ENCODE results near the gene MACROD2. TPM values are rescaled to one million over a fixed set of nuclear protein-coding genes. Genes with fewer than 3 reads are reported as not detected.

MACROD2 gene
- total RNA-seq, 1 donor = 0.81 TPM

DNA sequence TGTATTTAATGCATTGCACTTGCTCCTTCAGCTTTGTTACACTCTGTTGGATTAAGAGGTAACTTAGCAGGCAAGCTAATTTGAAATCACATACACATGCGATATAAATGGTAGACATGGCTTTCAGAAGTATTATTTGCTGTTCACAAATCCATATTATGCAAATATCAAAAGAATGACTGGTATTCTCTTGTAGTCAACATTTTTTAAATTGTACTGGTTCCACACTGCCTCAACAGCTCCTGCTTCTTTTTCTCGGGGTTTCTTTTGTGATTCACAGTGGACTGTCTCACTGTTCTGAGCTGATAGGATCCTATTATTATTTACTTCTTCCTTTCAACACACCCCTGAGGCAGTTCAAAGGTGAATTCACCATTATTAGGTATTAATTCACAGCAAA lies 1650.5 kb downstream of the MACROD2 start:
- no peak for DNase-seq (ENCODE audit: low read depth in 2 of 3, low spot score in 2 of 3)

DNA sequence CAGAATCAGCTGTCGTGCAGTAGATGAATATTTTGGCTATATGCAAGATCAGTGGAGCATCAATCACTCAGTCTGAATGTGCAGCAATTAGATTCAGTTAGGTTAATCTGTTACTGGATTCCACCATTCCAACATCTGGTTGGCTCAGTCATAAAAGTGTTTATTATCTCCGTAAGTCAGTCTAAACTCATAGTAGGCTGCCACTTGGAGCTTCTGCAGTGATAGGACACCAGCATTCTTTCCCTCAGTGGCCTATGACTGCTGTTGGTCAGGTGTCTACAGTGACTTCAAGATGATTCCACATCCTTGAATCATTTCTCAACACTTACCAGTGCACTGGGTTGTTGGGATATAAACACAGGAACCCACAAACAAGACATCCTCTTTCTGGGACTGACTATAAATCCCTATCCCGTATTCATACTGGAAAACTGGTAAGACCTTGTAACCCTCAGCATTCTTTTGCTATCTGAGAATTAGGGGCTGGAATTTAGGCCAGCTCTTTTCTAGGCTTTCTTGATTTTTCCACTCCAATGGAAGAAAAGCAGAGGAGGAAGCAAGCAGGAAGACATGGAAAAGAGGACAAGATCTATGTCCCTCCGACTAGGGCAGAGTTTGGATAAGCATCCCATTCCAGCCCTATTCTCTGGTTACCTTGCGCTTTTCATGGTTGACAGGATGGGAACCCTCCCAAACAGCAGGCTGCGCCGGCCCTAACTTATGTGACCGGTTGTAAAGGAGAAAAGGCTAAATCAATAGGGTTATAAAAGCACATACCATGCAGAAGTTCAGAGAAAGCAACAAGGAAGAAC lies 1658.3 kb downstream of the MACROD2 start:
- DNase-seq (ENCODE audit: low read depth in 2 of 3, low spot score in 2 of 3) = no peak

DNA sequence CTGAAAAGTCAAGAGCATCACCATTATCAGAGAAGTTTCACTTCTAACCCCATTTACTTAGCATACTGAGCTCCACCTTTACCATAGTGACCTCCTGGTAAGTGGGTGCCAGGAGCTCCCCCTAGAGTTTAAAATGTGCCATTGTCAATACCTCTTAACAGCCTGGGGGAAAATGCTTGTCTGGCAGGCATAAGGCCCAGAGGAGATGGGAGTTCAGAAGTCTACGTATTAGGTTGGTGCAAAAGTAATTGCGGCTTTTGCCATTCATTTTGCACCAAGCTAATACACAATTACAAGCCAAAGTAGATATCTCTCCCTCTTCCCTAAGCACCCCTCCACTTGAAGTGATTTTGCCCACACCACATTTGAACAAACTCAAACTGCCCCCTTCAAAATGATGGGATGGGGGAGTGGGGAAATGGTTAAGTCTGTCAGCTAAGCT lies 1658.9 kb downstream of the MACROD2 start:
- DNase-seq (ENCODE audit: low read depth in 2 of 3, low spot score in 2 of 3) = peak in 2 of 3 donors; percentile 41 to 65

DNA sequence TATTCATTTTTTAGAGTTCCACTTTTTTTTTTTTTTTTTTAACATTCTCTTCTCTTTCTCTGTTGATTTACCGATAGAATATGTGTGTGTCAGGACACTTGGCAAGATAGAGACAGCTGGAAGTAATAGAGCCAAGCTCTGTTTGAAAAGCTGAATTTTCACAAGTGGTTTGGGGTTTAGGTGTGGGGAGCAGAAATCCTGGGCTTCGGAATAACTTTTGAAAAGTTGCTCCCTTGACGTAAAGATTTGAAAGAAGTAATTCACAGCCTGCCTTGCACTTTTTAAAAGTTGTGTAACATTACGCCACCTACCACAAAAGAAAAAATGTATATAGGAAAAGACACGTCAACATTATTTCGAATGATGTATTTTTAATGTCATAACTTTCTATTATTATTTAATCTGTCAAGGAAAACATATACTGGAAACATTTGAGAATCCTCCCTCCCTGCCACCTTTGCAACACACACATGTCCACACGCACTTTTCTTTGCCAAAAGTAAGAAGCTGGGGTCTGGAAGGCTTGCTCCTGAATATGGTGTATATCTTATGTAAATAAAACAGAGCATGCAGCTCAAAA lies 1660.1 kb downstream of the MACROD2 start:
- DNase-seq (ENCODE audit: low read depth in 2 of 3, low spot score in 2 of 3) = no peak

DNA sequence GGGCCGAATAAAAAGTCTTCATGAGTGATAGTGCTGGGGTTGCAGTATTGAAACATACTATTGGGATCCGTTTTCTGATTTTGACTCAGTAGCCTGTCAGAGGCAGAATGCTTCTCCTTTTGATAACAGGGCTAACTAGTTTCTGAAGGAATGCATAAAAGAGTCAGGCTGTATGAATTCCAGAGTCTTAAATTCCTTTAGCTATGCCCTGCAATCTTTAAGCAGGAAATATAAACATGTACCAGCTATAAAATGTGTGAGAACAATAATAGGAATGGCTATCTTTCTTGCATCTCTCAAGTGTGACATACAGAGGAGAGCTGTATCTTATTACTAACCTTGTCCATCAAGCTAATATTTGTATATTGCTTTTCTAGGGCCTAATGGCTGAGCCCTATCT lies 1660.8 kb downstream of the MACROD2 start:
- no peak for DNase-seq (ENCODE audit: low read depth in 2 of 3, low spot score in 2 of 3)

DNA sequence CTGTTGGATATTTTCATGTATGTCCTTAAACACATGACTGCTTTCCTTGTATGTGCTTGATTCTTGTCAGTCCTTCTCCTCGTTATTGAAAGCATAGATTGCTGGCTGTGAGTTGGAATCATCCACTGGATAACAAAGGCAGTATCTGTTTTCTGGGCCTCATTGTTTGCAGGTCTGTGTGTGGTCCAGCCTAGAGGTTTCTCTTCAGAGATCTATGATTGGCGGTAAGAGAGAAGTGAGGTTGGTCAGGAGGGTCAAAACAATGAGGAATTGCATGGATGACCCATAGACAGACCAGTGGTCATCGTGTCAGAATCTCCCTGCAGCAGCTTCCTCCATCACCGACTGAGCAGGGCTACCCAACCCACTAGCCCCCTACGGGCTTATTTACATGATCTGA lies 1663.0 kb downstream of the MACROD2 start:
- no peak for DNase-seq (ENCODE audit: low read depth in 2 of 3, low spot score in 2 of 3)

DNA sequence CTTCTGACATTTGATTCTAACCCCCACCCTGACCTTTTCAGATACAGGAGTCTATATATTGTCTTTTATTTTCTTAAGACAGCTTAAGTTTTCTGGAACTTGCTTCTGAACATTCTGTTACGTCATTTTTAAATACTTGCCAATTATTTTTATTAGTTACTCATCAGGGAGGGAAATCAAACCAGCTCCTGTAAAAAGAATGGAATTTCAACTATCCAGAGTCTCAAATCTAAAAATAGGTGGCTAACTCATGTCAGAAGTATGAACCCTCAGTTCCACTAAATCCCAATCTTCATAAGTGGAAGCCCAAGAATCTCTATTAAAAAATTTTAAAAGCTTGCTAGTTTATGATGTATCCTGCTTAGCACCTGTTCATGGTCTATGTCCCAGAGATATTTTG lies 1677.9 kb downstream of the MACROD2 start:
- DNase-seq (ENCODE audit: low read depth in 2 of 3, low spot score in 2 of 3) = no peak

DNA sequence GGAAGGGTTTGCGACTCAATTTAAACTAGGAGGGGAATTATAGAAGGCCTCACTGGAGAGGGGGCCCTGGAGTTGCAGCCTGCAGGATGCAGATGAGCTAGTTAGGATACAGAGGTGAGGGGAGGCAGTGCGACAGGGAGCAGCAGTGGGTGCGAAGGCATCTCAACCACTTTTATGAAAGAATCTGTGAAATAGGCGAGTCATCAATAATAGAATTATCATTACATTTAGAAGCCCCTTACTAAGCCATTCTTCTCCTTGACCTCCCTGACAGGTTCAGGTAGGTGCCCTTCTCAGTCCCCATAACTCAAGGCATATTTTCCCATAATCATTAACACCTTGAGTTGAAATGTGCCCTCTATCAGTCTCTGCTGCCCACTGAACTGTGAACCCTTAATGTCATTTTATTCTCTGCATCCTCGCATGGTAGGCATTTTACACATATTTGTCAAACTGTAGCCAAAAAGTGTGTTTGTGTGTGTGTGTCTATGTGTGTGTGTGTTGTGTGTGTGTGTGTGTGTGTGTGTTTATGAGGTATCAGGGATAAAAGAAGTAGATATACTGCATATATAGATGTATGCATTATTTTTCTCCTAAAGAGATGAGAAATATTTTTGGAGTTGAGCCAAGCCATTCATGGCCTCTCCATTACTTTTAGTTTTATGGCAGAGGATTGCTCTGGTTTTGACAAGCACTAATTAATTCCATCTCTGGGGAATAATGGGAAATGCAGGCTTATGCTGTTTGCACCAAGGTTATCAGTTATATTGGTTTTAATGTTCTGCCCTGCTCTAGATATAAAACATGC lies 1679.1 kb downstream of the MACROD2 start:
- no peak for DNase-seq (ENCODE audit: low read depth in 2 of 3, low spot score in 2 of 3)

DNA sequence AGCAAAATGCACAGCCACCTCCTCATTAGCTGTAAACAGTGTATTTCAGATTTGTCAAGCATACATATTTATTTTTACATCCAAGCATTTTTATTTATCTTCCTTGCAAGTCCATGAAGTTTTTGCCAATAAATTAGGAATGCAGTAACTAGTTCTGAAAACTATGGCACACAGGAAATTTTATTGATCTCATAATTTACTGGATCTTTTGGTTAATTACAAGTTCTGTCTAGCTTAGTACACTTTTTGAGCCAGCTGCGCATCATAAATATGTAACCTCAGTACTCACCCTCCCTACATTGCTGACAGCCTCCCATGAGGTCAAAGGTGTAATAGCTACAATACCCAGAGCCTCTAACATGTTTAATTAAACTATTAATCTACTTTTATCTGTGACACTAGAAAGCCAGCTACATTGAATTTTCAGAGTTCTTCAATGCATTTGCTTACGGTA lies 1679.8 kb downstream of the MACROD2 start:
- DNase-seq (ENCODE audit: low read depth in 2 of 3, low spot score in 2 of 3) = no peak

DNA sequence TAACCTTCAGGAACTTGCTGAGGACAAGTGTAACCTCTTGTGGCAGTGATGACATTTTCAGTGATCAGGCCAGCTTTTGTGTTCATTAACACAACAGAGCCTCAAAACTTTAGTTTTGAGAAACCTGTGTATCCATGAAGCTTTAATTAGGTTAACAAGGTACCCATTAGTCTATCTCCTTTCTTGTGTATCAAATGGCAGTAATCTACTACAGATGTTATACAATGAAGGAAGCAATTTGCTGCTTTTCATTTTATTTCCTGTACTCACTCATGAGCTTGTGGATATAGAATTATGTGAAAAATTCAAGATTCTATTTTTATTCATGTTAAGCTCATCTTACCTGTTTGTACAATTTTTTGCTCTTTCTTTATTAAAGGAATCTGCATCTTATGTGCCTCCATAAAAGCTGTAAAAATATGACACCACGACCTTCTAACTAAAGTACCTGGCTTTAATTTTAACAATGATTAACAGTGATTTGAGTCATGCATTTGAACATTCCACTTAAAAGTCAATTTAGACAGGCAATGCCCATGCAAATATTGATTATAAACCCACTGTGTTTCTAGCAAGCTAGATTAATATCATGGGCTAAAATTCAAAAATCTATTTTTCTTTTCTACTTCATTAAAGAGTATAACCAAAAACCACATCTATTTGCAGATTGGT lies 1680.6 kb downstream of the MACROD2 start:
- DNase-seq (ENCODE audit: low read depth in 2 of 3, low spot score in 2 of 3) = no peak

DNA sequence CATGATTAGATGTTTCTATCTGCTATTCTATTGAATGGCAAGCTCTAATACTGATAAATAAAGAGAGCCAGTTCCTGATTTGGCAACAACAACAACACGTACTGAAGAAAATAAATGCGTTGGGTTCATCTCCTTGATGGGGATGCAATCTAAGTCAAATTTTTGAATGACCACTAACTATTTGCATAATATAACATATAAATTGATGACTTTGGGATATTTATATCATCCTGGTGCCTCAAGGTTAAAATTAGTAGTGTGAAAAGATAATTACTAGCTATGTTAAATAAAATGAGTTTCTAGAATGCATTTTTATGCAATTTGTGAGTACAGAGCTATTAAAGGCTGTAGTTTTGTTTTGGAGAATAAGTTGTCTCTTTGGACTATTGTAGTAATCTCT lies 1681.5 kb downstream of the MACROD2 start:
- DNase-seq (ENCODE audit: low read depth in 2 of 3, low spot score in 2 of 3) = no peak

DNA sequence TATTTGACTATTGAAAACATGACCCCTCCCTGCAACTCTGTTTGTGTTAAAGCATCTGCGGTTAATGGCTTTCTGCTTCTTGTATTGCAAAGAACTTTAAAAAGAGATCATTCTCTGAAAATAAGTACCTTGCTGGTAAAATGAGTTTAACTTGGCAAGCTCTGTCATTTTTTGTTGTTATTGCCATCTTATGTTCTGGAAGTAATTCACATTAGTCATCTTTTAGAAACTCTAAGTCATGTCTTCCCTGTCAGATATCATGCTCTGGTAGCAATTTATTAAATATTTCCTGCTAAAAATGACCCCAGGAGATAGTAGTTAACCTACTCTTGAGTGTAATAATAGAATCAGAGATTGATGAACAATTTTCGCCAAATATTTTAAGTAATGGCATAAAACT lies 1687.4 kb downstream of the MACROD2 start:
- DNase-seq (ENCODE audit: low read depth in 2 of 3, low spot score in 2 of 3) = no peak

DNA sequence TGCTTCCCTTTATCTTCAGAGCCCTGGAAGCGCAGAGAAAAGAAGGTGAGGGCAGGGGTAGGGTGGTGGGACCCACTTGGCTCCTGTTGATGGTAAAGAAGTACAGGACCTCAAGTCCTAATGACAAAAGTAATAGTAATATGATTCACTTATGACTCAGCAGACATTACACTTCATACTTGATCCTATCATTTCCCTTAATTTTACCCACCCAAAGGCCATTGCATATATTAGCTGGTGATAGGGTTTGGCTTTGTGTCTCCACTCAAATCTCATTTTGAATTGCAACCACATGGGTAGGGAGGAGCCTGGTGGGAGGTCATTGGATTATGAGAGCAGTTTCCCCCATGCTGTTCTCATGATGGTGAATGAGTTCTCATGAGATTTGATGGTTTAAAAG lies 1697.3 kb downstream of the MACROD2 start:
- no peak for DNase-seq (ENCODE audit: low read depth in 2 of 3, low spot score in 2 of 3)

DNA sequence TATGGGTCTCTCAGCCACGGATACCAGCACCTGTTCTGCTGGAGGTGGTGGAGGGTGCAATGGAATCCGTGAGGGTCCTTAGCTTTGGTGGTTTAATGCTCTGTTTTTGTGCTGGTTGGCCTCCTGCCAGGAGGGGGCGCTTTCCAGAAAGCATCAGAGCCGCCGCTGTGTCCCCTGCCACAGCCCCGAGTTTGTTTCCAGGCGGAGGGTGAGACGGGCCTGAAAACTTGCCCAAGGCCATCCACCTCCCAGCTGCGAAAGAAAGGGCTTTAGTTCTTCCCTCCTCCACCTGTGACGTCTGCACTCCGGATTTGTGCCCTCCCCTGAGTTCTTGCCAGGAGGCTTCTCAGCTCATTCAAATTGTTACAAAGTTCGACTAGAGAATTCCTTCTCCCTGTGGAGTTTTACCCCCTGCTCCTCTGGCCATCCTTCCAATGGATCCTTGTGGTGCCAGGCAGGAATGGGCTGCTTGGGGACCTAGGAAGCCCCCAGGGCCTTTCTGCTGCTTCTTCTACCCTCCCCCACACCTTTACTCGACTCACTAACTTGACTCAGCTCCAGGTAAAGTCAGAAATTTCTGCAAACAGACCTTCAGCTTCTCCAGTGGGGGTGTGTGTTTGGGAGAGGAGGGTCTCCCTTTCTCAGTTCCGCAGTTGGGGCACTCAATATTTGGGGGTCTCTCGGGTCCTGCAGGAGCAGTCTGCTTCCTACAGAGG lies 1704.3 kb downstream of the MACROD2 start:
- no peak for DNase-seq (ENCODE audit: low read depth in 2 of 3, low spot score in 2 of 3)

DNA sequence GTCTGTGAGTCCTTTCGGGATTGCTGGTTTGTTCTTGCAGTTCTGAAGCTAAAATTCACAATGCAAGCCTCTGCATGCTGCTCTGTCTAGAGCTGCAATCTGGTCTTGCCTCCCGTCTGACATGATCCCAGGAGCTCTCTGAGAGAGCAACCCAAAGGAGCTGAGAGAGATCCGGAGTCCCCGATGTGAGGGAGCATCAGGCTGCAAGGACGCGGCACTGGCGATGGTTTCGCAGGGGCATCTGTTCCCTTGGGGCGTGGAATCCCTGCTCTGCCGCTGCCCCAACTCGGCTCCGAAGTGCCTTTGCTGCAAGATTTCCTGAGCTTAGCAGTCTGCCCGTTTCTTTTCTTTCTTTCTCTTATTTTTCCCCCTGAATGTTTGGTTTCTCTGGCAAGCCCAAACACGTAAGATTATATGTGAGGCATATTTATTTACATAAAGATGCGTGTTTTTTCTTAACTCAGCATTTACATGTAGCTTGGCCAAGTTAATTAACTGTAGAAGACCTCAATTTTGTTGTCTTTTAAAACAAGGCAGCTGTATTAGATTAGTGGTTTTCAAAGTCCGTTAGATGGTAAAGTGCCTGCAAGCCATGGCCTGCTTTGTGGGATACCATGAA lies 1704.9 kb downstream of the MACROD2 start:
- DNase-seq (ENCODE audit: low read depth in 2 of 3, low spot score in 2 of 3) = no peak

DNA sequence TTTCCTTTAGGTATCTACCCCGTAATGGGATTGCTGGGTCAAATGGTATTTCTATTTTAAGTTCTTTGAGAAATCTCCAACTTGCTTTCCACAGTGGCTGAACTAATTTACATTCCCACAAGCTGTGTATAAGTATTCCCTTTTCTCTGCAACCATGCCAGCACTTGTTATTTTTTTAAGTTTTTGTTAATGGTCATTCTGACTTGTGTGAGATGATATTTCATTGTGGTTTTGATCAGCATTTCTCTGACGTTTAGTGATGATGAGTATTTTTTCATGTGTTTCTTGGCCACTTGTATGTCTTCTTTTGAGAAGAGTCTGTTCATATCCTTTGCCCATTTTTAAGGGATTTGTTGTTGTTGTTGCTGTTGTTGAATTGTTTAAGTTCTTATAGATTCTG lies 1706.8 kb downstream of the MACROD2 start:
- DNase-seq (ENCODE audit: low read depth in 2 of 3, low spot score in 2 of 3) = no peak

DNA sequence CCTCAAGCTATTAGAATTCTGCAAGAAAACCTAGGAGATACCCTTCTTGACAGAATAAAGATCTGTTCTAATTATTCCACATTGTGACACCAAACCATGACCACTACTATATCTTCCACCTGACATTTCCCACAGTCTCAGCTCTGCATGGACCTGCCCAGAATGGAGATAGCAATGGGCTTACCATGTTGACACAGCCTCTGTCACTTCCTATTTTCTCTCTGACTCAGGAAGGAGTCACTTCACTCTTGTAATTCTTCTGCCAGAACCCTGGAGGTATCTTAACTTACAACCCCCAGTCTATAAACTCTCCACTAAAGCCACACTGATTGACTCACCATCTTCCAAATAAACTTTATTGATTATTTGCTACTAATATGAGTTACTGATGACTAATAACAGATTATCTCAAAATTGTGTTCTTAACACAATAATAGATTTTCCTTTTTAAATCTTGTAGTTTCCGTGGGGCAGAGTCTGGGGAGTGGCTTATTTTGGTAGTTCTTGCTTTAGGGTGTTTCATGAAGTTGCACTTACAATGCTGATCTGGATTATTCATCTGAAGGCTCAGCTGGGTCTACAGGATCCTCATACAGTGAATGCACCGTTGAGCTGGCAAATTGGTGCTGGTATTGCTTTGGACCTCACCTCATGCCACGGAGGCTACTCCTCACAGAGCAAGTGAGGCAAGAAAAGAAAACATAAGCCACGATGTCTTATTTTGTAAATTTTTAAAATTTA lies 1708.0 kb downstream of the MACROD2 start:
- DNase-seq (ENCODE audit: low read depth in 2 of 3, low spot score in 2 of 3) = no peak

DNA sequence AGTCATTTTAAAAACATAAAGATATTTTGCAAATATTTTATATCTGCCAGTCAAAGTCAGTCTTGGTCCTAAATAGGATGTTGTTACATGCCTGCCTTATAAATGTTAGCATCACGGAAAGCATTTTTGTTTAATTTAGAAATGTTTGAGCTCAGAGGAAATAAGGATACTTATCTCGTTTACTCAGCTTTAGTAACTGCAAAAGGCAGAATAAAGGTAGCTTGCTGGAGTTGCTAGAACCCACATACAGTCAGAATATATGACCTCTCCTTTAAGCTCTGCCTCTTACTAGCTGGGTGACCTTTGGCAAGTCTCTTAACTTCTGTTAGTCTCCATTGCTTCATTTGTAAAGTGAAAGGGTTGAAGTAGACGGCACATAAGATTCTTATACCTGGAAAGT lies 1710.7 kb downstream of the MACROD2 start:
- DNase-seq (ENCODE audit: low read depth in 2 of 3, low spot score in 2 of 3) = no peak

DNA sequence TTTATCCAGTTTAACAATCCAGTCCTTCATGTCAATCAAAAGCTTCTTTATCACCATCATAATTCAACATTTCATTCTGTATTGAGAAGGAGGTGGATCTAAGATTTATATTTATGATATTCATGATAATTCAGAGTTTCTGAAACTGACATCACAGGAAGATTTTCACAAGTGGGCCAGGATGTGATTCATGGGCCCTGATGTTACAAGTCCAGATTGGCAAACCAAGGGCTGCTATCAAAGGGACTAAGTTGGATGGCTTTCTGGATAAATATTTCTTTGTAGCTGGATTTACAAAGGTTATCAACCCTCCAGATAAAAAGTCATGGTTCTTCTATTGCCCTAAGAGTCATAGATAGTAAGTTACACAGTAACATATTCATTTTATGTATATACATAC lies 1711.4 kb downstream of the MACROD2 start:
- no peak for DNase-seq (ENCODE audit: low read depth in 2 of 3, low spot score in 2 of 3)

Measured in hematopoietic multipotent progenitor cell (in vitro differentiated cells).